ENCODE data around the gene GRK6.

DNA sequence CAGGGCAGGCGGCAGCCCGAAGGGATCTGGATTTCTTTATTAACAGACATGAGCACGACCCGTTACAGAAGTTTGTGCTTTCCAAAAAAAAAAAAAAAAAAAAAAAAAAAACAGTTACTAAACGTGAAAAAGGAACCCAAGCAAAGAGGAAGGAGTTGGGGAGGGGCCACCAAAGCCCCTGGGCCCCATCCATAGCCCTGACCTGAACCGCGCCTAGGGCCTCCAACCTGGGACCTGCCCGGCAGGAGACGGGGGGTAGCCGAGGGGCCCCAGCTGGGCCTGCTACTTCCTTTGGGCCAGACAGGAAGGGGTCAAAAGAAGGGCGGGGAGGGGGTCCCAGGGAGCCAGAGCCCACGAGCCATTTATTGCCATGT lies 30.1 kb downstream of the GRK6 start:
- TF ChIP-seq CTCF (IDR thresholded peaks at IDR 0.05; ENCODE audit: low read length) (no peak), EZH2 (optimal IDR thresholded peaks at IDR 0.05; ENCODE audit: low read depth, low read length) (no peak), EZH2phosphoT487 (IDR thresholded peaks at IDR 0.05; ENCODE audit: low read length) (no peak)
